Keratinocyte (primary cell): ENCODE results near the gene ZNF423.

Experiments
- CTCF ChIP-seq, 3 experiments: IDR thresholded peaks in 1 of 3; conservative IDR thresholded peaks in 1 of 3; optimal IDR thresholded peaks in 1 of 3; 2 replicates in 2 of 3; 3 replicates in 1 of 3; pipeline versions ENCODE3 to v1.5.1; 2011; ENCODE audit warnings: low read length in 3 of 3, mild to moderate bottlenecking in 3 of 3, moderate library complexity in 2 of 3, control low read depth in 1 of 3, inconsistent platforms in 1 of 3; ENCODE audit not compliant: insufficient read depth in 2 of 3; ENCODE audit errors: extremely low read depth in 1 of 3
- EZH2 ChIP-seq: IDR thresholded peaks from one replicate; pipeline ENCODE4 v1.6.1; 2012; ENCODE audit warnings: inconsistent platforms, mild to moderate bottlenecking, low read length, moderate library complexity

- TF ChIP-seq CTCF (optimal IDR thresholded peaks at IDR 0.05 in 1 of 3, IDR thresholded peaks at IDR 0.05 in 1 of 3, conservative IDR thresholded peaks at IDR 0.05 in 1 of 3; ENCODE audit: extremely low read depth in 1 of 3, insufficient read depth in 2 of 3, low read length in 3 of 3) = no peak
- no peak for TF ChIP-seq EZH2
Observed at GRCh38 chr16:49489686-49490320, 366.1 kb downstream of the ZNF423 start.
